Smooth muscle cell (in vitro differentiated cells): ENCODE data around the gene NRDC. TPM values are rescaled to one million over a fixed set of nuclear protein-coding genes. Genes with fewer than 3 reads are reported as not detected.

Source experiments
- DNase-seq: peaks from one replicate; lab custom pipeline; 2025; ENCODE audit not compliant: unreplicated experiment; lab: John Stamatoyannopoulos, UW
- H2AFZ ChIP-seq: fragments of 200-600 bp; sonication (generic); 2 replicates; pipeline ENCODE4 v1.6.0; 2016; ENCODE audit warnings: antibody characterized with exemption, low read depth, mild to moderate bottlenecking
- H3F3A ChIP-seq: fragments of 200-600 bp; sonication (generic); 2 replicates; pipeline ENCODE4 v1.6.0; 2017; ENCODE audit warnings: antibody characterized with exemption, low read depth
- H3K27ac ChIP-seq: fragments of 200-600 bp; sonication (generic); 2 replicates; pipeline ENCODE4 v1.5.1; 2016; ENCODE audit warnings: low read depth, mild to moderate bottlenecking
- H3K27me3 ChIP-seq: fragments of 200-600 bp; sonication (generic); 2 replicates; pipeline ENCODE4 v1.6.1; 2016; ENCODE audit warnings: low read depth, mild to moderate bottlenecking
- H3K36me3 ChIP-seq: fragments of 200-600 bp; sonication (generic); 2 replicates; pipeline ENCODE4 v1.5.1; 2016; ENCODE audit warnings: low read depth
- H3K4me1 ChIP-seq: fragments of 200-600 bp; sonication (generic); 2 replicates; pipeline ENCODE4 v1.5.1; 2016; ENCODE audit warnings: low read depth
- H3K4me2 ChIP-seq: fragments of 200-600 bp; sonication (generic); 2 replicates; pipeline ENCODE4 v1.6.0; 2016; ENCODE audit warnings: mild to moderate bottlenecking
- H3K4me3 ChIP-seq: fragments of 200-600 bp; sonication (generic); 2 replicates; pipeline ENCODE4 v1.5.1; 2016; ENCODE audit warnings: mild to moderate bottlenecking
- H3K79me2 ChIP-seq: fragments of 200-600 bp; sonication (generic); 2 replicates; pipeline ENCODE4 v1.6.0; 2016; ENCODE audit warnings: low read depth, mild to moderate bottlenecking
- H3K9ac ChIP-seq: fragments of 200-600 bp; sonication (generic); 2 replicates; pipeline ENCODE4 v1.6.0; 2016; ENCODE audit warnings: low read depth
- H3K9me3 ChIP-seq: fragments of 200-600 bp; sonication (generic); replicated peaks from 2 replicates; pipeline ENCODE4 v1.5.1; 2016; ENCODE audit warnings: low read depth
- H4K20me1 ChIP-seq: fragments of 200-600 bp; sonication (generic); 2 replicates; pipeline ENCODE4 v1.6.0; 2016; ENCODE audit warnings: low read depth
- WGBS: methylation state at CpG from one replicate; pipeline ENCODE4 v1.1.7; 2016; ENCODE audit warnings: low lambda C conversion rate; 5-methylcytosine and 5-hydroxymethylcytosine counted together
- polyA plus RNA-seq: library from polyadenylated mRNA; unstranded; fragments of >200 nt; fragmentation: Nextera tagmentation; extraction: Ambion mirVana; gene quantifications from 2 replicates; pipeline ENCODE4 v1.2.1, GENCODE V29; 2016
- total RNA-seq: library from RNA; depleted of rRNA; stranded (reverse); fragments of >200 nt; gene quantifications from 2 replicates; pipeline ENCODE4 v1.2.3, GENCODE V29; 2014
- TF ChIP-seq, protein P1 (sequence below): fragments of 200-600 bp; sonication (generic); IDR thresholded peaks from 2 replicates; pipeline ENCODE4 v1.5.1; 2017; ENCODE audit warnings: borderline replicate concordance, mild to moderate bottlenecking, antibody characterized with exemption; ENCODE audit not compliant: insufficient read depth, poor library complexity, severe bottlenecking

Gene NRDC
- total and polyA plus RNA-seq, 2 experiments from 2014 or later, result 81.5 to 96.1 TPM

GRCh38 chr1:51924455-51924854 lies 45.9 kb upstream of the NRDC start:
- TF ChIP-seq, protein P1, sequence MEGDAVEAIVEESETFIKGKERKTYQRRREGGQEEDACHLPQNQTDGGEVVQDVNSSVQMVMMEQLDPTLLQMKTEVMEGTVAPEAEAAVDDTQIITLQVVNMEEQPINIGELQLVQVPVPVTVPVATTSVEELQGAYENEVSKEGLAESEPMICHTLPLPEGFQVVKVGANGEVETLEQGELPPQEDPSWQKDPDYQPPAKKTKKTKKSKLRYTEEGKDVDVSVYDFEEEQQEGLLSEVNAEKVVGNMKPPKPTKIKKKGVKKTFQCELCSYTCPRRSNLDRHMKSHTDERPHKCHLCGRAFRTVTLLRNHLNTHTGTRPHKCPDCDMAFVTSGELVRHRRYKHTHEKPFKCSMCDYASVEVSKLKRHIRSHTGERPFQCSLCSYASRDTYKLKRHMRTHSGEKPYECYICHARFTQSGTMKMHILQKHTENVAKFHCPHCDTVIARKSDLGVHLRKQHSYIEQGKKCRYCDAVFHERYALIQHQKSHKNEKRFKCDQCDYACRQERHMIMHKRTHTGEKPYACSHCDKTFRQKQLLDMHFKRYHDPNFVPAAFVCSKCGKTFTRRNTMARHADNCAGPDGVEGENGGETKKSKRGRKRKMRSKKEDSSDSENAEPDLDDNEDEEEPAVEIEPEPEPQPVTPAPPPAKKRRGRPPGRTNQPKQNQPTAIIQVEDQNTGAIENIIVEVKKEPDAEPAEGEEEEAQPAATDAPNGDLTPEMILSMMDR, result no peak
- Histone ChIP-seq H4K20me1 (no peaks in the 10 kb centered on the region), H3K79me2 (no peaks in the 10 kb centered on the region), H3K36me3 (no peaks in the 10 kb centered on the region), H3K4me2 (no peak overlapping the region), H3K9me3 (no peaks in the 10 kb centered on the region), H3K9ac (no peak overlapping the region), H3K27ac (no peak overlapping the region), H2AFZ (no peak overlapping the region), H3K4me3 (no peak overlapping the region), H3K4me1 (peaks cover 21% of the 10 kb centered on the region), H3K27me3 (no peaks in the 10 kb centered on the region), H3F3A (no peaks in the 10 kb centered on the region)
- 75% methylated on average over 1 of the region's 1 CpG for WGBS
- DNase-seq, result no peak

DNA sequence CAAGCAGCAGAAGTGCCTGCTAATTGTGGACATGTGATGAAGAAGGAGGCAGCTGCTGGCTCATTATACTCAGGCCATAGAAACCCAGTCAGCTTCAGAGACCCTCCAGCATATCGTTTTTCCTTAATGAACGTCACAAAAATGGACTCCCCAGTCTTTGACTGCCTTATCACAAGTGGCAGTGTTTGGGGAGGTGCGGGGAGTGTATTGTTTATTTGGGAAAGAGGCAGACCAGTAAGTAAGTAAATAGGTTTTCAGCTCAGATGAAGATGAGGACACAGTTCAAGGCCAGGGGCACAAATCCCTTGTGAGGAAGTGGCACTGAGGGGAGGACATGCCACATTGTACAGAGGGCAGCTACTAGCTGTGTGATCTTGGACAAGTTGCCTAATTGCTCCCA lies 43.5 kb upstream of the NRDC start:
- 92% methylated on average over 3 of the region's 3 CpGs for WGBS
- H3K4me2 ChIP-seq, result no peak overlapping the region
- no peak overlapping the region for H3K4me3 ChIP-seq
- no peak overlapping the region for H3K27ac ChIP-seq
- no peaks in the 10 kb centered on the region for H3K9me3 ChIP-seq
- no peaks in the 10 kb centered on the region for H3K27me3 ChIP-seq
- no peaks in the 10 kb centered on the region for H3K36me3 ChIP-seq
- no peaks in the 10 kb centered on the region for H4K20me1 ChIP-seq
- peaks cover 22% of the 10 kb centered on the region for H3K4me1 ChIP-seq
- no peak overlapping the region for H2AFZ ChIP-seq
- H3K79me2 ChIP-seq, result no peaks in the 10 kb centered on the region
- TF ChIP-seq, protein P1, result no peak
- H3K9ac ChIP-seq, result no peak overlapping the region
- DNase-seq, result no peak
- no peaks in the 10 kb centered on the region for H3F3A ChIP-seq

GRCh38 chr1:51920130-51920529 lies 41.6 kb upstream of the NRDC start:
- Histone ChIP-seq H3K9me3 (no peaks in the 10 kb centered on the region), H3K27me3 (no peaks in the 10 kb centered on the region), H3K36me3 (no peaks in the 10 kb centered on the region), H3F3A (no peaks in the 10 kb centered on the region), H4K20me1 (no peaks in the 10 kb centered on the region), H3K27ac (no peak overlapping the region), H3K4me1 (peaks cover 22% of the 10 kb centered on the region), H3K79me2 (no peaks in the 10 kb centered on the region), H3K9ac (no peak overlapping the region), H3K4me3 (no peak overlapping the region), H3K4me2 (no peak overlapping the region), H2AFZ (no peak overlapping the region)
- TF ChIP-seq, protein P1, result no peak
- 80% methylated on average over 5 of the region's 5 CpGs for whole genome bisulfite sequencing
- DNase-seq, result no peak

- no peak for DNase-seq
- Histone ChIP-seq H3F3A (no peaks in the 10 kb centered on the region), H3K36me3 (no peaks in the 10 kb centered on the region), H4K20me1 (no peaks in the 10 kb centered on the region), H3K27me3 (no peaks in the 10 kb centered on the region), H3K4me2 (no peak overlapping the region), H2AFZ (no peak overlapping the region), H3K27ac (no peak overlapping the region), H3K9me3 (no peaks in the 10 kb centered on the region), H3K79me2 (no peaks in the 10 kb centered on the region), H3K9ac (no peak overlapping the region), H3K4me3 (no peak overlapping the region), H3K4me1 (peaks cover 22% of the 10 kb centered on the region)
- 92% methylated on average over 10 of the region's 10 CpGs for WGBS
- TF ChIP-seq, protein P1, result no peak
These were observed 41.2 kb upstream of the NRDC start for GRCh38 chr1:51919684-51920083.
